T-helper 22 cell (primary cell): ENCODE measurements around the gene RAI1.

Experiments used
- DNase-seq: peaks from one replicate; pipeline ENCODE4 v3.0.0-alpha.2; 2020; ENCODE audit warnings: low read depth

RAI1 gene

GRCh38 chr17:17847118-17847689, 165.9 kb downstream of the RAI1 start:
- DNase-seq: no peak

GRCh38 chr17:17847726-17848125, 166.5 kb downstream of the RAI1 start:
- no peak for DNase-seq

GRCh38 chr17:17848311-17849082, 167.2 kb downstream of the RAI1 start:
- no peak for DNase-seq

- peak; percentile 62 for DNase-seq
Measured at GRCh38 chr17:17849147-17849820, 168.0 kb downstream of the RAI1 start.

- DNase-seq: peak; percentile 38
Measured at GRCh38 chr17:17849845-17850373, 168.7 kb downstream of the RAI1 start.

- no peak for DNase-seq
Measured at GRCh38 chr17:17851103-17852002, 170.1 kb downstream of the RAI1 start.

GRCh38 chr17:17852930-17853329, 171.7 kb downstream of the RAI1 start:
- DNase-seq: no peak

- no peak for DNase-seq
Measured at GRCh38 chr17:17853811-17854447, 172.7 kb downstream of the RAI1 start.

GRCh38 chr17:17855976-17856375, 174.7 kb downstream of the RAI1 start:
- DNase-seq: no peak

- no peak for DNase-seq
Measured at GRCh38 chr17:17856386-17856785, 175.1 kb downstream of the RAI1 start.

- DNase-seq: no peak
Measured at GRCh38 chr17:17857496-17857895, 176.2 kb downstream of the RAI1 start.

GRCh38 chr17:17859909-17860765, 178.9 kb downstream of the RAI1 start:
- peak; percentile 38 for DNase-seq

GRCh38 chr17:17860766-17861107, 179.5 kb downstream of the RAI1 start:
- no peak for DNase-seq
